ENCODE results near the gene DOC2B.

GRCh38 chr17:163514-164098 lies 17.8 kb downstream of the DOC2B start:
- TF ChIP-seq CTCF (IDR thresholded peaks at IDR 0.05; ENCODE audit: low read depth, low read length) (peak; percentile 48), EZH2phosphoT487 (IDR thresholded peaks at IDR 0.05; ENCODE audit: low read depth) (no peak)
